Ammon's horn (tissue), 1 donor: ENCODE results near the gene RARA.
"Not testable (repeated sequence)": the region's sequence is repeated elsewhere in the genome, so short reads cannot be mapped to it uniquely, and the experiment has no call there.

Experiments used
- DNase-seq: peaks from one replicate; pipeline ENCODE4 v3.0.0-alpha.2; 2016; ENCODE audit warnings: low spot score

The RARA gene

GRCh38 chr17:40356990-40357881, 48.3 kb downstream of the RARA start:
- DNase-seq = no peak

GRCh38 chr17:40358323-40359038, 49.5 kb downstream of the RARA start:
- peak; percentile 91 for DNase-seq

GRCh38 chr17:40360091-40360490, 51.1 kb downstream of the RARA start:
- DNase-seq = no peak

- no peak for DNase-seq
Measured at GRCh38 chr17:40361063-40361924, 52.3 kb downstream of the RARA start.

GRCh38 chr17:40361925-40362695, 53.1 kb downstream of the RARA start:
- DNase-seq = no peak

GRCh38 chr17:40362696-40363110, 53.7 kb downstream of the RARA start:
- DNase-seq = no peak

GRCh38 chr17:40363111-40363827, 54.3 kb downstream of the RARA start:
- no peak for DNase-seq

- DNase-seq = no peak
Measured at GRCh38 chr17:40364121-40364861, 55.3 kb downstream of the RARA start, which contains the start of gene GJD3. GJD3 (minus strand) TSS chr17:40364737; CDS start chr17:40363815, 922 bp downstream.

- DNase-seq = no peak
Measured at GRCh38 chr17:40364906-40365305, 55.9 kb downstream of the RARA start.

GRCh38 chr17:40366076-40366860, 57.3 kb downstream of the RARA start:
- DNase-seq = no peak

- no peak for DNase-seq
Measured at GRCh38 chr17:40366861-40367518, 58.0 kb downstream of the RARA start.

GRCh38 chr17:40367728-40368127, 58.7 kb downstream of the RARA start:
- DNase-seq = not testable (repeated sequence)

- no peak for DNase-seq
Measured at GRCh38 chr17:40369923-40370322, 60.9 kb downstream of the RARA start.

GRCh38 chr17:40371261-40371929, 62.4 kb downstream of the RARA start:
- no peak for DNase-seq

GRCh38 chr17:40372031-40372430, 63.1 kb downstream of the RARA start:
- DNase-seq = no peak

GRCh38 chr17:40372644-40373043, 63.7 kb downstream of the RARA start:
- not testable (repeated sequence) for DNase-seq

GRCh38 chr17:40373324-40373723, 64.3 kb downstream of the RARA start:
- no peak for DNase-seq

GRCh38 chr17:40373999-40374398, 65.0 kb downstream of the RARA start:
- DNase-seq = no peak
